Activated T-helper 1 cell treated with anti-CD3 and anti-CD28 coated beads, Interleukin-12 subunit alpha, Interleukin-12 subunit beta, Interleukin-2, Interleukin-4 antibody, amounts not matched to agents 30 ng/mL and 10 ng/mL and 1 ng/mL, durations not matched to agents 14 hours and 24 hours and 36 hours (primary cell): ENCODE measurements around the gene DAZAP1. TPM values are rescaled to one million over a fixed set of nuclear protein-coding genes. Genes with fewer than 3 reads are reported as not detected.

ENCODE experiments used
- DNase-seq: peaks from one replicate; pipeline ENCODE4 v3.0.0; 2021; ENCODE audit warnings: low spot score
- H3K27ac Mint-ChIP-seq: one replicate; pipeline ENCODE4 v1.8.0; 2021; ENCODE audit warnings: mild to moderate bottlenecking, mixed read lengths
- H3K27me3 Mint-ChIP-seq: one replicate; pipeline ENCODE4 v1.8.0; 2022; ENCODE audit warnings: mild to moderate bottlenecking, moderate library complexity, mixed read lengths; ENCODE audit not compliant: insufficient read depth
- H3K36me3 Mint-ChIP-seq: one replicate; pipeline ENCODE4 v1.8.0; 2021; ENCODE audit warnings: low read depth, mixed read lengths
- H3K4me1 Mint-ChIP-seq: one replicate; pipeline ENCODE4 v1.8.0; 2021; ENCODE audit warnings: low read depth, mixed read lengths
- H3K4me3 Mint-ChIP-seq: one replicate; pipeline ENCODE4 v1.8.0; 2021; ENCODE audit warnings: mild to moderate bottlenecking, moderate library complexity, mixed read lengths
- H3K9me3 Mint-ChIP-seq: one replicate; pipeline ENCODE4 v1.8.0; 2021; ENCODE audit warnings: mixed read lengths
- intact Hi-C: fragments of 100-400 bp; cut with micrococcal nuclease; formaldehyde crosslinking; loops from one replicate; pipeline ENCODE4 v1.15.1; 2024
- total RNA-seq: library from RNA; stranded (reverse); gene quantifications from 2 replicates; pipeline ENCODE4 v1.2.3, GENCODE V29; 2022

DAZAP1 gene
- total RNA-seq, 1 donor from 2014 or later = 301 TPM

DNA sequence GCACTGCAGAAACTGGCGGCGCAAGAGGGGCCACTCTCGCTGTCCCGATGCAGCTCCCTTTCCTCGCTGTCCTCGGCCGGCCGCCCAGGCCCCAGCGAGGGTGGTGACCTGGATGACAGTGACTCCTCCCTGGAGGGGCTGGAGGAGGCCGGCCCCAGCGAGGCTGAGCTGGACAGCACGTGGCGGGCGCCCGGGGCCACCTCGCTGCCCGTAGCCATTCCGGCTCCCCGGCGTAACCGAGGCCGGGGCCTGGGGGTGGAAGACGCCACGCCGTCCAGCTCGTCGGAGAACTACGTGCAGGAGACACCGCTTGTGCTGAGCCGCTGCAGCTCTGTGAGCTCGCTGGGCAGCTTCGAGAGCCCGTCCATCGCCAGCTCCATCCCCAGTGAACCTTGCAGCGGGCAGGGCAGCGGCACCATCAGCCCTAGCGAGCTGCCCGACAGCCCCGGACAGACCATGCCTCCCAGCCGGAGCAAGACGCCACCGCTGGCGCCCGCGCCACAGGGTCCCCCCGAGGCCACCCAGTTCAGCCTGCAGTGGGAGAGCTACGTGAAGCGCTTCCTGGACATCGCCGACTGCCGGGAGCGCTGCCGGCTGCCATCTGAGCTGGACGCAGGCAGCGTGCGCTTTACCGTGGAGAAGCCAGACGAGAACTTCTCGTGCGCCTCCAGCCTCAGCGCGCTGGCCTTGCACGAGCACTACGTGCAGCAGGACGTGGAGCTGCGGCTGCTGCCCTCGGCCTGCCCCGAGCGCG lies 59.3 kb downstream of the DAZAP1 start:
- H3K36me3 Mint-ChIP-seq = no peaks in the 10 kb centered on the region
- H3K27me3 Mint-ChIP-seq = peaks cover 7% of the 10 kb centered on the region
- H3K27ac Mint-ChIP-seq = no peak overlapping the region
- H3K9me3 Mint-ChIP-seq = no peaks in the 10 kb centered on the region
- H3K4me3 Mint-ChIP-seq = no peak overlapping the region
- intact Hi-C loops = loop anchor here (5.0 kb wide), 1 partner anchor 296 kb away; no protein-coding TSS in a partner anchor
- no peak for DNase-seq
- H3K4me1 Mint-ChIP-seq = no peaks in the 10 kb centered on the region

DNA sequence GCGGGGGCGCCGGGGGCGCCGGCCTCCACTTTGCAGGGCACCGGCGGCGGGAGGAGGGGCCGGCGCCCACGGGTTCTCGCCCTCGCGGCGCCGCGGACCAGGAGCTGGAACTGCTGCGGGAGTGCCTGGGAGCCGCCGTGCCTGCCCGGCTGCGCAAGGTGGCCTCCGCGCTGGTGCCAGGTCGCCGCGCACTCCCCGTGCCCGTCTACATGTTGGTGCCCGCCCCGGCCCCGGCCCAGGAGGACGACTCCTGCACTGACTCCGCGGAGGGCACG lies 59.8 kb downstream of the DAZAP1 start:
- no peaks in the 10 kb centered on the region for H3K9me3 Mint-ChIP-seq
- no peak for DNase-seq
- H3K4me1 Mint-ChIP-seq = no peaks in the 10 kb centered on the region
- H3K4me3 Mint-ChIP-seq = no peak overlapping the region
- no peak overlapping the region for H3K27ac Mint-ChIP-seq
- intact Hi-C loops = loop anchor here (5.0 kb wide), 1 partner anchor 295 kb away; no protein-coding TSS in a partner anchor
- H3K27me3 Mint-ChIP-seq = peaks cover 11% of the 10 kb centered on the region
- no peaks in the 10 kb centered on the region for H3K36me3 Mint-ChIP-seq

DNA sequence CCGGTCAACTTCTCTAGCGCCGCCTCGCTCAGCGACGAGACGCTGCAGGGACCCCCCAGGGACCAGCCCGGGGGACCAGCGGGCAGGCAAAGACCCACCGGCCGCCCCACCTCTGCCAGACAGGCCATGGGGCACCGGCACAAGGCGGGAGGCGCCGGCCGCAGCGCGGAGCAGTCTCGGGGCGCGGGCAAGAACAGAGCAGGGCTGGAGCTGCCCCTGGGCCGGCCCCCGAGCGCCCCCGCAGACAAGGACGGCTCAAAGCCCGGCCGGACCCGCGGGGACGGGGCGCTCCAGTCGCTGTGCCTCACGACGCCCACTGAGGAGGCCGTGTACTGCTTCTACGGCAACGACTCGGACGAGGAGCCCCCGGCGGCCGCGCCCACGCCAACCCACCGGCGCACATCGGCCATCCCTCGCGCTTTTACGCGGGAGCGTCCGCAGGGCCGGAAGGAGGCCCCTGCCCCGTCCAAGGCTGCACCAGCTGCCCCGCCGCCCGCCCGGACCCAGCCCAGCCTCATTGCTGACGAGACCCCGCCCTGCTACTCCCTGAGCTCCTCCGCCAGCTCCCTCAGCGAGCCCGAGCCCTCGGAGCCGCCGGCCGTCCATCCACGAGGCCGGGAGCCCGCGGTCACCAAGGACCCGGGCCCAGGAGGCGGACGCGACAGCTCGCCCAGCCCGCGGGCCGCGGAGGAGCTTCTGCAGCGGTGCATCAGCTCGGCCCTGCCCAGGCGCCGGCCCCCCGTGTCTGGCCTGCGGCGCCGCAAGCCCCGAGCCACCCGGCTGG lies 60.3 kb downstream of the DAZAP1 start:
- no peak overlapping the region for H3K27ac Mint-ChIP-seq
- no peaks in the 10 kb centered on the region for H3K4me1 Mint-ChIP-seq
- H3K4me3 Mint-ChIP-seq = no peak overlapping the region
- no peaks in the 10 kb centered on the region for H3K36me3 Mint-ChIP-seq
- H3K9me3 Mint-ChIP-seq = no peaks in the 10 kb centered on the region
- H3K27me3 Mint-ChIP-seq = peaks cover 11% of the 10 kb centered on the region
- no peak for DNase-seq
- intact Hi-C loops = loop anchor here (5.0 kb wide), 1 partner anchor 295 kb away; no protein-coding TSS in a partner anchor

DNA sequence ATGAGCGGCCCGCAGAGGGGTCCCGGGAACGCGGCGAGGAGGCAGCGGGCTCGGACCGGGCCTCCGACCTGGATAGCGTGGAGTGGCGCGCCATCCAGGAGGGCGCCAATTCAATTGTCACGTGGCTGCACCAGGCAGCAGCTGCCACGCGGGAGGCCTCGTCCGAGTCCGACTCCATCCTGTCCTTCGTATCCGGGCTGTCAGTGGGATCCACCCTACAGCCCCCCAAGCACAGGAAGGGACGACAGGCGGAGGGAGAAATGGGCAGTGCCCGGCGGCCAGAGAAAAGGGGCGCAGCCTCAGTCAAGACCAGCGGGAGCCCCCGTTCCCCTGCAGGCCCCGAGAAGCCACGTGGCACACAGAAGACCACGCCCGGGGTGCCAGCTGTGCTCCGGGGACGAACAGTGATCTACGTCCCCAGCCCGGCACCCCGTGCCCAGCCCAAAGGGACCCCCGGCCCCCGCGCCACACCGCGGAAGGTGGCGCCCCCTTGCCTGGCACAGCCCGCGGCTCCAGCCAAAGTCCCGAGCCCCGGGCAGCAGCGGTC lies 61.0 kb downstream of the DAZAP1 start:
- DNase-seq = no peak
- H3K27ac Mint-ChIP-seq = no peak overlapping the region
- intact Hi-C loops = loop anchor here (5.0 kb wide), 1 partner anchor 294 kb away; no protein-coding TSS in a partner anchor
- no peaks in the 10 kb centered on the region for H3K4me1 Mint-ChIP-seq
- no peaks in the 10 kb centered on the region for H3K36me3 Mint-ChIP-seq
- no peaks in the 10 kb centered on the region for H3K9me3 Mint-ChIP-seq
- peak overlapping the region; percentile 26 for H3K4me3 Mint-ChIP-seq
- H3K27me3 Mint-ChIP-seq = peaks cover 14% of the 10 kb centered on the region

DNA sequence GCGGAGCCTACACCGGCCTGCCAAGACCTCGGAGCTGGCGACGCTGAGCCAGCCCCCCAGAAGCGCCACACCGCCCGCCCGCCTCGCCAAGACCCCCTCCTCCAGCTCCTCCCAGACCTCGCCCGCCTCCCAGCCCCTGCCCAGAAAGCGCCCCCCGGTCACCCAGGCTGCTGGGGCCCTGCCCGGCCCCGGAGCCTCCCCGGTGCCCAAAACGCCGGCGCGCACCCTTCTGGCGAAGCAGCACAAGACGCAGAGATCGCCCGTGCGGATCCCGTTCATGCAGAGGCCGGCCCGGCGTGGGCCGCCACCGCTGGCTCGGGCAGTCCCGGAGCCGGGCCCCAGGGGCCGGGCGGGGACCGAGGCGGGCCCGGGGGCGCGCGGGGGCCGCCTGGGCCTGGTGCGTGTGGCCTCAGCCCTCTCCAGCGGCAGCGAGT lies 61.5 kb downstream of the DAZAP1 start:
- Mint-ChIP-seq H3K27me3 (peaks cover 14% of the 10 kb centered on the region), H3K36me3 (no peaks in the 10 kb centered on the region), H3K9me3 (no peaks in the 10 kb centered on the region), H3K4me3 (peak overlapping the region; percentile 26), H3K4me1 (no peaks in the 10 kb centered on the region), H3K27ac (no peak overlapping the region)
- DNase-seq = no peak
- intact Hi-C loops = loop anchor here (1.0 to 5.0 kb wide), 2 partner anchors 24 to 293 kb away; no protein-coding TSS in a partner anchor

DNA sequence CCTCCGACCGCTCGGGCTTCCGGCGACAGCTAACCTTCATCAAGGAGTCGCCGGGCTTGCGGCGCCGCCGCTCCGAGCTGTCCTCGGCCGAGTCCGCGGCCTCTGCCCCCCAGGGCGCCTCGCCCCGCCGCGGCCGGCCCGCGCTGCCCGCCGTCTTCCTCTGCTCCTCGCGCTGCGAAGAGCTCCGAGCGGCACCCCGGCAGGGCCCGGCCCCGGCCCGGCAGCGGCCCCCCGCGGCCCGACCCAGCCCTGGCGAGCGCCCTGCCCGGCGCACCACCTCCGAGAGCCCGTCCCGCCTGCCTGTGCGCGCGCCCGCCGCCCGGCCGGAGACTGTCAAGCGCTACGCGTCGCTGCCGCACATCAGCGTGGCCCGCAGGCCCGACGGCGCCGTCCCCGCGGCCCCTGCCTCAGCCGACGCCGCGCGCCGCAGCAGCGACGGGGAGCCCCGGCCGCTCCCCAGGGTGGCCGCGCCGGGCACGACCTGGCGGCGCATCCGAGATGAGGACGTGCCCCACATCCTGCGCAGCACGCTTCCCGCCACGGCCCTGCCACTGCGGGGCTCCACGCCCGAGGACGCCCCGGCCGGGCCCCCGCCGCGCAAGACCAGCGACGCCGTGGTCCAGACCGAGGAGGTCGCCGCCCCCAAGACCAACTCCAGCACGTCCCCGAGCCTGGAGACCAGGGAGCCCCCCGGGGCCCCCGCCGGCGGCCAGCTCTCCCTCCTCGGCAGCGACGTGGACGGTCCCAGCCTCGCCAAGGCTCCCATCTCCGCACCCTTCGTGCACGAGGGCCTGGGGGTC lies 62.1 kb downstream of the DAZAP1 start:
- DNase-seq = no peak
- Mint-ChIP-seq H3K4me3 (no peak overlapping the region), H3K4me1 (no peaks in the 10 kb centered on the region), H3K27me3 (peaks cover 14% of the 10 kb centered on the region), H3K9me3 (no peaks in the 10 kb centered on the region), H3K36me3 (no peaks in the 10 kb centered on the region), H3K27ac (no peak overlapping the region)
- intact Hi-C loops = loop anchor here (1.0 to 5.0 kb wide), 4 partner anchors 15 to 293 kb away; partner anchors contain the start of genes PCSK4 and REEP6

DNA sequence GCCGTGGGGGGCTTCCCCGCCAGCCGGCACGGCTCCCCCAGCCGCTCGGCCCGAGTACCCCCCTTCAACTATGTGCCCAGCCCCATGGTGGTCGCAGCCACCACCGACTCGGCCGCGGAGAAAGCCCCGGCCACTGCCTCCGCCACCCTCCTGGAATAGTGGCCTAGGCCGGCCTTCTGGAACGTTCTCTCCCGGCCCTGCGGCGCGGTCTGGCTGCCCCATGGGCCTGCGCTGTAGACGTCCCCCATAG lies 62.6 kb downstream of the DAZAP1 start:
- no peaks in the 10 kb centered on the region for H3K4me1 Mint-ChIP-seq
- no peaks in the 10 kb centered on the region for H3K36me3 Mint-ChIP-seq
- intact Hi-C loops = loop anchor here (2.0 kb wide), 2 partner anchors 15 to 21 kb away; partner anchors contain the start of genes PCSK4 and REEP6
- peaks cover 12% of the 10 kb centered on the region for H3K27me3 Mint-ChIP-seq
- H3K4me3 Mint-ChIP-seq = peak overlapping the region; percentile 75
- H3K27ac Mint-ChIP-seq = peak overlapping the region; percentile 65
- H3K9me3 Mint-ChIP-seq = no peaks in the 10 kb centered on the region
- no peak for DNase-seq

DNA sequence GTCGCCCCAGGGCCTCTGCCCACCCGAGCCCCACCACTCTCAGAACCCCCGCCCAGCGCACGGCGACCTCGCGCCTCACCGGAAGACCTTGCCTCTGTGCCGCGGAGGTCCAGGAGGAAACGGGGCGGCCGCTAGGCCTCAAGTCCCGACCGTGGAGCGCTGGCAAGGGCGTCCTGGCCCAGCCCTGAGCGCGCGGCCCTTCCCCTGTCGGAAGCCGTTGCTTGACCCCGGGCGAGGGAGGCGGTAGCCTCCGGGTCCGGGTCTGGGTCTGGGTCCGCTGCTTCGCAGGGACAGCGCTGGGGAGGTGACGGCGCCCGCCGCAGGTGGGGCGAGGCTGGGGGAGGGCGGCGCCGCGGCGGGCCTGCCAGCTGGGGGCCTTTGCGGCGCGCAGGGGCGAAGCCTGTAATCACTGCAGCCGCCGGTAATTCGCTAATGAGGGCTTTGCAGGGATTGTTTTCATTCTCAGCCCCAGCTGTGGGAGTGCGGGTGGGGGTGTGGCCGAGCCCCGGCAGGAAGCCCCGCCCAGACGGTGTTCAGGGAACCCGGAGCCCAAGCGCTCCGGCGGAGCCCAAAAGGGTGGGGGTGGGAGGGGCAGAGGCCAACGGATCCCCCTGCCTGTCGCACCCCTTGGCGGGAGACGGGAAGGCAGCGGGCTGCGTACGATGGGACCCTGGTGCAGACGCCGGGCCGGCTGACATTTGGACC lies 63.1 kb downstream of the DAZAP1 start:
- intact Hi-C loops = loop anchor here (1.0 to 2.0 kb wide), 3 partner anchors 9 to 20 kb away; partner anchors contain the start of genes C19orf25, PCSK4 and REEP6
- H3K9me3 Mint-ChIP-seq = no peaks in the 10 kb centered on the region
- H3K4me3 Mint-ChIP-seq = peak overlapping the region; percentile 75
- H3K36me3 Mint-ChIP-seq = no peaks in the 10 kb centered on the region
- H3K27ac Mint-ChIP-seq = no peak overlapping the region
- peaks cover 12% of the 10 kb centered on the region for H3K27me3 Mint-ChIP-seq
- H3K4me1 Mint-ChIP-seq = no peaks in the 10 kb centered on the region
- peak; percentile 64 for DNase-seq

DNA sequence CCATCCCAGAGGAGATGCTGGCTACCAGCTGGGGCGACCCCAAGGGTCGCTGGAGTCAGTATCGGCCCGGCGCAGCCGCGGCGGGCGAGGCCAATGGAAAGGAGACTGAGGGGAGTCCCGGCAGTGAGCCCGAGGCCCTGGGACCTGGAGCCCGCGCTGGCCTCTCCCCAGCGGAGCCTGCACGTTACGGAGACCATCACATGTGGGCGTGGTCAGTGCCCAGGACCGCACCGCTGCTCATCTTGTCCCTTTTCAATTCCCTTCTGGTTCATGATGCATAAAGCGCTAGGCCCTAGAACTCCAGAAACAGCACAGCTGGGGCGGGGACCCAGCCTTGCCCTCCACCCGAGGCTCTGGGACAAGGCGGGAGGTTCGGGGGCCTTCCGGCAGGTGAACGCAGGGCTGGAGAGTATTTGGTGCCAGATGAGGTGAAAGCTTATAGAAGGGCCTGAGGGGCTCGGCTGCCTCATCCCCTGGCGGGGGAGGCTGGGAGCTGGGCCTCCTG lies 63.7 kb downstream of the DAZAP1 start:
- peaks cover 12% of the 10 kb centered on the region for H3K27me3 Mint-ChIP-seq
- H3K27ac Mint-ChIP-seq = no peak overlapping the region
- intact Hi-C loops = loop anchor here (1.0 to 2.0 kb wide), 3 partner anchors 8 to 20 kb away; partner anchors contain the start of genes C19orf25, PCSK4 and REEP6
- H3K4me1 Mint-ChIP-seq = no peaks in the 10 kb centered on the region
- H3K9me3 Mint-ChIP-seq = no peaks in the 10 kb centered on the region
- peak overlapping the region; percentile 37 for H3K4me3 Mint-ChIP-seq
- no peak for DNase-seq
- no peaks in the 10 kb centered on the region for H3K36me3 Mint-ChIP-seq

DNA sequence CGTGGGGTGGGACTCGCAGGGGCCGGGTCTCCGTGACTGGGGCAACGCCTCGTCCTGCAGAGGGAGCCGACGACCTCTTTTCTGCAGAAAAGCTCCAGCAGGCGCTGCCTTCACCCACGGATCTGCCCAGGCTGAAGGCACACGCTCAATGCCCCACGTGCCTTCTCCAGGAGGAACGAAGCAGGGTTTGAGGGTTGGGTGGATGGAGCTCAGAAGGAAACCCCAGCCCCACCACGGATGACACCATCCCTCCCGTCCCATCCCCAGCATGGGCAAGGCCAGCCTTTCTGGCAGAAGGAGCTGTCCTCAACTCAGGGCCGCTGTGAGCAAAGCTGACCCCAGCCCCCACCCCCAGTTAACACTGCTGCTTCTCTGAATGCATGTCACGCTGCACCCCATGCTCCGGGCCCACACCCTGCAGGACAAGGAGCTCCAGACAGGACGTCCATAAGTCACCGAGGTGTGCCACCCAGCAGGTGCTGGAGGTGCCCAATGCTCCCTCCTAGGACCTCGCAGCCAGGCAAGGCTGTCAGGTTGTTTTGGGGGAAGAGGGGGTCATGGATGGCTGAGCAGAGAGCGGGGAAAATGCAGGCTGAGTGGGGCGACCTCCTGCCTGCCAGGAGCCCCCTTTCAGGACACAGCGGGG lies 64.3 kb downstream of the DAZAP1 start:
- H3K4me3 Mint-ChIP-seq = no peak overlapping the region
- no peaks in the 10 kb centered on the region for H3K36me3 Mint-ChIP-seq
- H3K4me1 Mint-ChIP-seq = no peaks in the 10 kb centered on the region

DNA sequence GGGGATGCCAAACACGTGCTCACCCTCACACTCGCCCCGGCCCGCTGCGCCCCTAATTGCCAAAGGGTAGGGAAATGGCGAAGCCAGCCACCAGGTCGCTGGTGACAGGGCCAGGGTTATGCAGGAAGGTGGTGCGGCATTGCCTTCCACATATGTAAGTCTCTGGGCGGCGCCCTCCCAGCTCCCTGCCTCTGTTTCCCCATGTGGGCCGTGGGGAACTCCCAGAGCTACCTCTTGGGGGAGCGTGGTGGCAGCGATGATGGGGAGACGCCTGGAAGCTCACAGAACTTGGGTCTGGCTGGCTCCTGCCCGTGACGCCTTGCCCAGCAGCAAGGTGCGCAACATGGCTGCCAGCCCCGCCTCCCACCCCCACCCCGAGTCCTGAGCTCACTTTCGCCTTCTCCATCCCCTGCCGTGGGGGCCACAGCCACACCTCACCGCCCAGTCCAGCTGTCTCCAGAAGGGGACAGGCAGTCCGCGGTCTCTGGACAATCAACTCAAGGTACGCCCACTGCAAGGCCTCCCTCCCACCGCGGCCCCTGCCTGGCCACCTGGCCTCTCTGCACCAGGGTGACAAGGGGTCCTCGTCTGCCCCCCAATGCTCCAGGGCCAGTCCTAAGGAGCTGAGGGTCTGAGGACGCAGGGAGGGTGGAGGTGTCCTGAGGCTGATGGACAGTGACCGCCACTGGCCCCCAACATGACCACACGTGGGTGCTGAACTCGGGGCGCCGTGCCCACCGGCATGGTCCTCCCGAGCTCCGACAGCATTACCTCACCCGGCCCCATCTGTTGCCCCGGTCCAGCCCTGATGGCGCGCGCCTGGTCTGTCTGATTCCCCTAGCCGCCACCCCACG lies 65.1 kb downstream of the DAZAP1 start:
- Mint-ChIP-seq H3K27ac (no peak overlapping the region), H3K4me3 (no peak overlapping the region), H3K36me3 (no peaks in the 10 kb centered on the region), H3K27me3 (peaks cover 12% of the 10 kb centered on the region), H3K4me1 (peaks cover 5% of the 10 kb centered on the region), H3K9me3 (no peaks in the 10 kb centered on the region)
- intact Hi-C loops = no loop called here
- DNase-seq = no peak

More for the DNA sequence above, 64.3 kb downstream of the DAZAP1 start:
- DNase-seq = no peak
- Mint-ChIP-seq H3K27ac (no peak overlapping the region), H3K27me3 (peaks cover 12% of the 10 kb centered on the region), H3K9me3 (no peaks in the 10 kb centered on the region)
- intact Hi-C loops = loop anchor here (1.0 to 2.0 kb wide), 3 partner anchors 8 to 19 kb away; partner anchors contain the start of genes C19orf25, PCSK4 and REEP6
